Activated CD4-positive, CD25-positive, alpha-beta regulatory T cell treated with anti-CD3 and anti-CD28 coated beads, Interleukin-2, amount 50 U/mL, for 72 hours (primary cell): ENCODE data around the gene RXFP3.
"Not testable (repeated sequence)": the region's sequence is repeated elsewhere in the genome, so short reads cannot be mapped to it uniquely, and the experiment has no call there.

Experiments
- DNase-seq: peaks from one replicate; pipeline ENCODE4 v3.0.0; 2021

The RXFP3 gene

DNA sequence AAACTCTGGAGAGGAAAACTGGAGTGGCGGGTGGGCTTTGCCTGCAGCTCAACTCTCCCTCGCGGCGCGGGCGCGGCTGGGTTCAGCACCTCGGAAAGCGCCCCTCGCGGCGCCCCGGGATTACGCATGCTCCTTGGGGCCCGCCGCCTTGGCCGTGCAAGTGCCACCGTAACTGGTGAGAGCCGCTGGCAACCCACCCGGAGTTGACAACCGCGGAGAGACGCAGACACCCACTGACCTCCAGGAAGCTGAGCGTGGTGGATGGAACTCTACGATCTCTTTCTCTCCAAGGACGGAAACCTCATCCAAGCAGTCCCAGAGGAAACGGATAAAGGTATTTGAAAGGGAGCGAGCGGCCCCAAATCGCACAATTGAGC is 194 bp upstream of the RXFP3 start:
- DNase-seq, result peak; percentile 34

GRCh38 chr5:33937017-33937706 is 976 bp downstream of the RXFP3 start:
- no peak for DNase-seq

DNA sequence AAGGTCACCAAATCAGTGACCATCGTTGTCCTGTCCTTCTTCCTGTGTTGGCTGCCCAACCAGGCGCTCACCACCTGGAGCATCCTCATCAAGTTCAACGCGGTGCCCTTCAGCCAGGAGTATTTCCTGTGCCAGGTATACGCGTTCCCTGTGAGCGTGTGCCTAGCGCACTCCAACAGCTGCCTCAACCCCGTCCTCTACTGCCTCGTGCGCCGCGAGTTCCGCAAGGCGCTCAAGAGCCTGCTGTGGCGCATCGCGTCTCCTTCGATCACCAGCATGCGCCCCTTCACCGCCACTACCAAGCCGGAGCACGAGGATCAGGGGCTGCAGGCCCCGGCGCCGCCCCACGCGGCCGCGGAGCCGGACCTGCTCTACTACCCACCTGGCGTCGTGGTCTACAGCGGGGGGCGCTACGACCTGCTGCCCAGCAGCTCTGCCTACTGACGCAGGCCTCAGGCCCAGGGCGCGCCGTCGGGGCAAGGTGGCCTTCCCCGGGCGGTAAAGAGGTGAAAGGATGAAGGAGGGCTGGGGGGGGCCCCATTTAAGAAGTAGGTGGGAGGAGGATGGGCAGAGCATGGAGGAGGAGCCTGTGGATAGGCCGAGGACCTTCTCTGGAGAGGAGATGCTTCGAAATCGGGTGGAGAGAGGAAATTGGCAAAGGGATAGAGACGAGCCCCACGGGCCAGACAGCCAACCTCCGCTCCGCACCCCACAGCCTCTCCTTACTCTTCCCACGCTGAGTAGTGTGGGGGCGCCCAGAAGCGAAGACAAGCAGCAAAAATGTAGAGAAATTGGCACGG is 1.7 kb downstream of the RXFP3 start:
- no peak for DNase-seq

GRCh38 chr5:33938507-33938796 is 2.3 kb downstream of the RXFP3 start:
- DNase-seq, result no peak

DNA sequence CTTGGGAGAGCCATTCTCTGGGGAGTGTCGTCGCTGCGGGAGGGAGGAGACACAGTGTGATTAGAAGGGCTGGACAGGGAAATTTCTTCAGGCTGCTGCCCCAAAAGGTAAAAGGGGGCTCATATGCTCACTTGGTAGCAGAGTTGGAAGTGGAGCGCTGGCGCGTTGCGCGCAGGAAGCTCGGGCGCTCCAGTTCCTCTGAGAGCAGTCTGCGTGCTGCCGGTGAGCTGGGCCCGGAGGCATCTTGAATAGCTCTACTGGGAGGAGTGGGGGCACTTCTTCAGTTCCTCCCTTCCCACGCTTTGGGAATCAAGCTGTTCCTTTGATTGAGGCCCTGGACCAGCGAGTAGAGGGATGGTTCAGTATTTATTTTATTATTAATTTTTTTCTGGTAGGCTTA is 2.7 kb downstream of the RXFP3 start:
- DNase-seq, result no peak

GRCh38 chr5:33939556-33940262 is 3.5 kb downstream of the RXFP3 start:
- DNase-seq, result no peak

- DNase-seq, result no peak
Observed at GRCh38 chr5:33941090-33941489, 4.9 kb downstream of the RXFP3 start.

DNA sequence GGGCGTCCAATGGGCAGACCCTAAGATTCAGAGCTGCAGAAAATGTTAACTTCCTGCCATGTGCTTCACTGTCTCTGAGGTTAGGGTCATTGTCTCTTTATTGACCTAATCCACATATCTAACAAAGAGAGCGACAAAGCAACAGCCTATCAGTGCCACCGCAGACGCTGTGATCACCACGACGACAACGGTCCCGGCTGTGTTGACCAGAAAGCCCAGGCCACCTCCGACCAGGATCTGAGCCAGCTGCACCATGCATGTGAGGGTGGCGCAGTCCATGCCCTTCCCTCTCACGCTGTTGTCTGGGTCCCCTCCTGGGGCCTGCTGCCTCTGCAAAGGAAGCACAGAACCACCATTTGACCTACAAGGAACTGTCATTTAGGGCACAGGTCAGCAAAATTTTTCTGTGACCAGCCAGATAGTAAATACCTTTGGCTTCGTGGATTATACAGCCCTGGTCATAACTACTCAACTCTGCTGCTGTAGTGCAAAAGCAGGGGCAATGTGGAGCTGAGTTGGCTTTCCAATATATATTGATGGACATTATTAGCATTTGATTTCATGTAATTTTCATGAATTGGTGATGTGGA is 8.5 kb downstream of the RXFP3 start:
- DNase-seq, result no peak

- DNase-seq, result not testable (repeated sequence)
Observed at GRCh38 chr5:33952175-33952574, 16.0 kb downstream of the RXFP3 start.

DNA sequence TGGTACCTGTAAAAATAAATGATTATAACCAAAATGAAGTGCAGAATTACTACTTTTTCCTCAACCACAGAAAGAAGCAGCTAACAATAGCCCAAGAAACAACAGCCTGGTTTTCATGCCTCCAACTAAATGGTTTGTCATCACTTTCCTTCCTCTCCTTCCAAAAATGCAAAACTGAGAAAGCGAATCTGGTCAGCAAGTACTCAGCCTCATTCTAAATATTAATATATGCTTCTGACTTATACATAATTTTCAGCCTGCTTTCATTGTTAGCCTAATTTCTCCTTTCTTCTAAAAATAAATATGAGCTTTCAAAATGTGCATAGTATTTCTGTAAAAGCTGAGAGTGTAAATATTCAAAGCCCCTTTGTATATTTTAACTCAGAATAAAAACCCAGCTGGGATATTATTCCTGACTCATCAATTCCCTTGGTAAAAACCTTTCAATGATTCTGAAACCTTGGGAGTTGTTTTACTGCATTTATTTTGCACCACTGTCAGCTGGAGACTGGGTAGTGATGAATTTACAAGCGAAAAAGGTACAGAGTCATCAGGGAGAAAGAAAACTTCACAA is 21.5 kb downstream of the RXFP3 start:
- DNase-seq, result no peak

- no peak for DNase-seq
Observed at GRCh38 chr5:33958176-33958575, 22.0 kb downstream of the RXFP3 start.

- DNase-seq, result no peak
Observed at GRCh38 chr5:33964132-33964700, 28.0 kb downstream of the RXFP3 start.

- DNase-seq, result no peak
Observed at GRCh38 chr5:33966805-33967204, 30.6 kb downstream of the RXFP3 start.

DNA sequence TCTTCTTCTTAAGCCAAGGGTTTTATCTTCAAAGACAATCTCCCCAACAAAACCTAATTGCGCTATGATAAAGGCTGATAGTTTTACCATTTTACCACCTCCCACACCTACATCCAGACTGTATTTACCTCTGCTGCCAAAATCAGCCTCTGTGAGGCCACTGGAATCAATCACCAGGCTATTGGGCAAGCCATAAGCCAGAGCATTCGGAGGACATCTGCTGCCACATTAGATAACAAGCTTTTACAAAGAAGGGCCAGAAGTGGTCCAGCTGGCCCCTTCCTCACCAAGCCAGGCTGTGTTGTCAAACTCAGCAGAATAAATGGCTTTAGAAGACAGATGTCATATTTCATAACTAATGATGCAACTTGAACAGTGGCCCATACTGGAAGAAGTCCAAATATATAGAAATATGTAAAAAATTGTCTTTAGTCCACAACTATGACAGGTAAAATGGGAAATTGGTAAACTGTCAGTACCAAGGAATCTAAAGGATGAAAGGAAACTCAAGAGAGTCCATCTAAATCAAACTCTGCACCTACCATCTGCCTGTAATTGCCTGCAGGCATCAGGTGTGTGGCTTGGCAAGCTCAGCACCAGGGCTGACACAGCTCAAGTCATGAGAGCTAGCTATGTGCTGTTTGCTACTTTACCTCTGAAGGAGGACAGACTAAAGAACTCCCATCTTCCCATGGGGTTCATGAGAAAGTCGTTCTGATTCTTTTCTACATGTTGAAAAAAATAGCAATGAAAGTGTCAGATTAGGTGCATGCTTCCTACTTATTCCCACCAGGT is 32.2 kb downstream of the RXFP3 start:
- no peak for DNase-seq

DNA sequence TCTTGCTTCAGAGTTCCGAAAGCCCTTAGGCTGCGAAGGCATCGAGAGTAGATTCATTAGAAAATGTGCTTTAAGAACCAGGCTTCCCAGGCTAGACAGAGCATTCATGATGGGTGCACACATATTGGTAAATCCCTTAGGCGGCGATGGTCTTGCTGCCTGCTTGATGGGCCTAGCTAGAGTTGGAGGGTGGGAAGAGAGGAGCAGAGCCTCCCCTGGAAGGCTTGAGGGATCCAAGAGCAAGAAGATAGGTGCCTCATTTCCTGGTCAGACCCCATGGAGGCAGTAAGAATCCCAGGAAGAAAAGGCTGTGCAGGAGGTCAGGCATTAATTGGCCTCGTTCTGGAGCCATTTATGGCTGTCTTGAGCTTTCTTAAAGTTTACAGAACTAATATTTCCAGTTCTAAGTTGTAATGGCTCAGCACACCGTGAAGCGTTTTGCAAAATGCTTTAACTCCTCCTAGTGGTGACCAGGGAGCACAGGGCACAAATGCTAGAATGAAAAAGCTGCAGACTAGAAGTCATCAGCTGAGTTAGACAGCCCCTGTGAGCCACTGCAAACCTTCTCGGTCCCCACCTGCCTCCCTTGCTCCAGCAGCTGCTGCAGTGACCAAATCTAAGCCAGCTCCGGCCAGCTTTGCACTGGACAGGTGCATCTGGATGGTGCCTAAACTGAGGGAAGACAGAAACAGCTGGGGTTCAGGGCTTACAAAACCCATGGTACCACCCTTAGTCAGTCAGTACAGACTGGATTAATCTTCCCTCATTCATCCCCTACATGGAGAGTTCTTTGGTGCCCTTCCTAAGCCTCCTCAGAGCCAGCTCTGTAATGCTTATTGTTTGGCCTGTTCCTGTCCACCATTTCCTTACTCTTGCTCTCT is 33.6 kb downstream of the RXFP3 start:
- DNase-seq, result no peak

DNA sequence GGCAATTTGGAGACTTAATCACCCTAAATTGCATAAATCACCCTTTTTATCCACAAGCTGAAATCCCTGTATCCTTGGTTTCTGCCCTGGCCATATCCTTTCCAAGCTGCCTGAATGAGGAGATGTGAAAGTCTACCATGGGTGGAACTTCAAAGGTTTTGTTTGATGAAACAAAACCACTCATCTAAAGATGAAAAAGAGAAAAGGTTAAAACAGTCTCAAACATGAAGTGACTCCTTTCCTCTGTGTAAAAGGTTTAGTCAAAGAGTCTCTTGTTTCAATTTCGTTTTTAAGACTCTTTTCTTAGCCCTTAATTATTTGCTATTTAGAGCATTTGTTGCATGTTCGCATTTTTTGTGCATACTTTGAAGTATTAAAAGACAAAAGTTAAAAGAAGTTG is 37.1 kb downstream of the RXFP3 start:
- no peak for DNase-seq

DNA sequence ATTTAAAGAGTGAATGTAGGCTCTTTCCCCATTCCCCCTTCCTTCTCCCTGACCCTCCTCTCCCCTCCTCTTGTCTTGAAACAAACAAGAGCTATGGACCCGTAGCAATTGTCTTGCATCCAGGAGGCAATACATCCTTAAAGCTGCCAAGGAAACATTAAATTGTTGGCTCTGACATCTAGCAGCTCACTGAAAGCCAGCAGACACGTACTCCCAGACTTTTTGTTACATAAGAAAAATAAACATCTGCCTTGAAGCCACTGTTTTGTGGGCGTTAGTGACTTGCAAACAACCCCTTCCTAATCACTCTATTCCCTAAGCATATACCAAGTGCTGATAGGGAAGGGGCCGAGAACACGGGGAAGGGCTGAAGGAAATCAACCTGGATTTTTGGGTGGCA is 39.7 kb downstream of the RXFP3 start:
- DNase-seq, result no peak

DNA sequence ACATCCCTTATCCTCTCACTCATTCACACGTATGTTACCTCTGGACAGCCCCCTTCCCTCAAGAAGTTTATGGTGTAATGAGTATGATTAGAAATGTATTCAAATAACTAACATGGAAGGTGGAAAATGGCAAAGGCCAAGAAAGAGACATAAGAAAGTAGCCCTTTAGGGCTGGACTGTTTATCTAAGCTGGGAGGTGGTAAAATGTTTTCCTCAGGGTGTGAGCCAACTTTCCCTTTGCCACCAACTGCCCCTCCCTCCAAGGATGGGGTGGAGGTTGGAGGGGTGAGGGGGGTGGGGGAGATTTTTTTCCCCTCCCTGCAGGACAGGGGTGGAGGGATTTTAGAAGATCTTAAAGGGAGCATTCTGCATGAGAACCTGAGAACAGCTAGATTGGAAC is 40.1 kb downstream of the RXFP3 start:
- DNase-seq, result no peak

- no peak for DNase-seq
Observed at GRCh38 chr5:33978306-33978705, 42.1 kb downstream of the RXFP3 start.

- DNase-seq, result no peak
Observed at GRCh38 chr5:33980030-33980429, 43.8 kb downstream of the RXFP3 start.
